RWPE1 (cell line): Measurements from ENCODE around the gene UBE2F.
"Not testable (repeated sequence)": the region's sequence is repeated elsewhere in the genome, so short reads cannot be mapped to it uniquely, and the experiment has no call there.

Experiments
- CTCF ChIA-PET: fragments of 350-600 bp; sonication (Branson Sonifier 250); formaldehyde crosslinking; extraction: SDS; loops from one replicate; lab custom pipeline; 2021; lab: Yijun Ruan, JAX
- POLR2A ChIA-PET: fragments of 400-600 bp; formaldehyde crosslinking; extraction: SDS; loops from one replicate; lab custom pipeline; 2020; ENCODE audit warnings: antibody characterized with exemption; ENCODE audit not compliant: low non-redundant PET; lab: Yijun Ruan, JAX
- DNase-seq: peaks from one replicate; pipeline ENCODE4 v3.0.0; 2012; ENCODE audit warnings: low spot score
- H3K27ac ChIP-seq: fragments of 450-650 bp; 2 replicates; pipeline ENCODE4 v1.5.1; 2017
- CTCF ChIP-seq: fragments of 450-650 bp; conservative IDR thresholded peaks from 2 replicates; pipeline ENCODE4 v1.5.1; 2017; ENCODE audit warnings: low read depth, mild to moderate bottlenecking

Gene UBE2F

GRCh38 chr2:238030422-238031155 is 63.8 kb downstream of the UBE2F start:
- ChIA-PET CTCF (interaction anchor here (0.6 kb wide), 1 partner anchor 161 kb away, joined by 3 read pairs; no protein-coding TSS in a partner anchor), POLR2A (no interaction called here)

GRCh38 chr2:238031751-238032150 is 64.9 kb downstream of the UBE2F start:
- peak; percentile 46 for DNase-seq
- H3K27ac ChIP-seq = no peak overlapping the region
- CTCF ChIA-PET = no interaction called here
- no peak for TF ChIP-seq CTCF
- POLR2A ChIA-PET = no interaction called here

More at GRCh38 chr2:238030422-238031155, 63.8 kb downstream of the UBE2F start:
- DNase-seq = no peak
- no peak for TF ChIP-seq CTCF
- H3K27ac ChIP-seq = peak overlapping the region; percentile 54

DNA sequence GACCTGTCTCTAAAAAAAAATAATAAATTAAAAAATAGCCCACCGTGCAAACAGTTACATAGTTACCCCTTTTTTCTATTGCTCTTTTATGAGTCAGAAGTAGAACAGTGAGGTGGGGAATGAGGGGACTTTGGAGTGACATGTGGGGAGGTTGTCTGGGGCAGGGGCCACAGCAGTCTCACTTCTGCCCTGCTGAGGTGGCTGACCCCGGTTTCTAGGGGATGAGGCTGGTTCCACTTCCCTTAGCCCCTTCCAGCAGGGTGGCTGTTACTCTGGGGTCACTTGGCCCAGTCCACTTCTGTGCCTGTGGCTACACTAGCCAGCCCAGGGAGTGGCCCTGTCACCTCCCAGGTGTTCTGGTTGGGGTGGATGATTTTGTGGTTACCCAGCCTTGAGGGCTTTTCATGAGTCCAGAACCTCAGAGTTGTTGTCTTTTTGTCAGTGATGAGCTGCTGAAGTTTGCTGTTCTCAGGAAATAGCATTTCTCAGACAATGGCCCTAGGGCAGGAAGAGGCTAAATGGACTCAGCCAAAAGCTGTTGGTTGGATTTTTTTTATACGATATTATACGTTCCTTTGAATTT is 66.0 kb downstream of the UBE2F start:
- no peak for DNase-seq
- ChIA-PET CTCF (no interaction called here), POLR2A (no interaction called here)
- no peak for TF ChIP-seq CTCF
- H3K27ac ChIP-seq = peak overlapping the region; percentile 48

DNA sequence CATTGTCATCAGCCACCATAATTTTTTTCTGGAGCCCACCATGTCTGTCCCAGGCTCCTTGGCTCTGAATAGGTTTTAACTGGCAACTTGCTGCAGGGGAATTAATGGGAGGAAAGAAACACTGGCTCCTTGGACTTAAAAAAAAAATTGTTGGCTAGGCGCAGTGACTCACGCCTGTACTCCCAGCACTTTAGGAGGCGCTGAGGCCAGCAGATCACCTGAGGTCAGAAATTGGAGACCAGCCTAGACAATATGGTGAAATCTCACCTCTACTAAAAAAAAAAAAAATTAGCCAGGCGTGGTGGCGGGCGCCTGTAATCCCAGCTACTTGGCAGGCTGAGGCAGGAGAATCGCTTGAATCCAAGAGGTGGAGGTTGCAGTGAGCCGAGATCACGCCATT is 67.2 kb downstream of the UBE2F start:
- peak overlapping the region; percentile 48 for H3K27ac ChIP-seq
- peak; percentile 32 for DNase-seq
- CTCF ChIA-PET = interaction anchor here (0.6 kb wide), 1 partner anchor 72 kb away, joined by 4 read pairs; no protein-coding TSS in a partner anchor
- POLR2A ChIA-PET = not testable (repeated sequence)

- H3K27ac ChIP-seq = no peak overlapping the region
- DNase-seq = no peak
- ChIA-PET POLR2A (no interaction called here), CTCF (interaction anchor here (0.6 kb wide), 1 partner anchor 372 kb away, joined by 3 read pairs; no protein-coding TSS in a partner anchor)
- no peak for TF ChIP-seq CTCF
Measured at GRCh38 chr2:238038203-238038602, 71.4 kb downstream of the UBE2F start.

DNA sequence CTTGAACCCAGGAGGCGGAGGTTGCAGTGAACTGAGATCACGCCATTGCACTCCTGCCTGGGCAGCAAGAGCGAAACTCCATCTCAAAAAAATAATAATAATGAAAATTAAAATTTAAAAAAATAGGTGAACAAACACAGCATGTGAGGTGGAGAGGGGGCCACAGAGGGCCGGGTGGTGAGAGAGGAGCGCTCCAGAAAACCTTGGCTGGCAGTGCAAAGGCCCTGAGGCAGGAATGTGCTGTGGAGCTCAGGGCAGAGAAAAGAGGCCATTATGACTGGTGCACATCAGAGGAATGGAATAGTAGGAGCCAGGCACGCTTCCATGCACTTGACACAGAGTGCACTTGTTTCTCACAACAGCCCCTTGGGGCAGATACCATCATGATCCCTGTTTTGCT is 72.3 kb downstream of the UBE2F start:
- ChIA-PET POLR2A (no interaction called here), CTCF (interaction anchor here (0.6 kb wide), 1 partner anchor 10 kb away, joined by 4 read pairs; no protein-coding TSS in a partner anchor)
- no peak overlapping the region for H3K27ac ChIP-seq
- TF ChIP-seq CTCF = no peak
- DNase-seq = no peak

GRCh38 chr2:238039985-238040384 is 73.2 kb downstream of the UBE2F start:
- POLR2A ChIA-PET = no interaction called here
- DNase-seq = no peak
- CTCF ChIA-PET = interaction anchor here (0.8 kb wide), 1 partner anchor 182 kb away, joined by 4 read pairs; no protein-coding TSS in a partner anchor
- no peak for TF ChIP-seq CTCF
- H3K27ac ChIP-seq = no peak overlapping the region
